ENCODE data around the gene ZDHHC5. TPM values are rescaled to one million over a fixed set of nuclear protein-coding genes. Genes with fewer than 3 reads are reported as not detected.

ZDHHC5 gene
- polyA plus RNA-seq, 2 of the 4 experiments (the other 2 are of a cell fraction): 44.1 to 63.8 TPM

- Histone ChIP-seq H3K9me3 (no peaks in the 10 kb centered on the region), H3K4me2 (peak overlapping the region; percentile 84), H3K4me1 (peaks cover 24% of the 10 kb centered on the region), H3K4me3 (peak overlapping the region; percentile 35), H3K27ac (peak overlapping the region in 1 of 2 experiments; percentile 71; a peak in 3 of 6 replicates)
- ChIA-PET POLR2A (interaction anchor here (0.5 kb wide), 1 partner anchor 53 kb away, joined by 3 read pairs; no protein-coding TSS in a partner anchor), CTCF (interaction anchor here (0.7 to 11.7 kb wide), 6 partner anchors 7 to 306 kb away, joined by 3 to 318 read pairs (median 6); partner anchors contain the start of gene UBE2L6)
- WGBS (ENCODE audit: missing lambda C conversion rate): 7% methylated on average over 23 of the region's 23 CpGs
- ATAC-seq: peak; percentile 14 to 40; a peak in 5 of 6 replicates
- FAIRE-seq: no peak
- peak; percentile 5; the same call in 1 of the 2 replicates for TF ChIP-seq POLR2A (IDR thresholded peaks at IDR 0.05; ENCODE audit: low read length)
- no peak for TF ChIP-seq RCOR1 (IDR thresholded peaks at IDR 0.05; ENCODE audit: low read depth, low read length)
- no peak for TF ChIP-seq HDAC2 (IDR thresholded peaks at IDR 0.05)
- no peak for TF ChIP-seq FOSB (CRISPR knock-in tag; IDR thresholded peaks at IDR 0.05)
- TF ChIP-seq TFCP2L1 (CRISPR knock-in tag; IDR thresholded peaks at IDR 0.05): 0 out of 2 replicates have a peak, but pooled peaks have one; percentile 29
- peak; percentile 67; the same call in 1 of the 2 replicates for TF ChIP-seq PBX3 (IDR thresholded peaks at IDR 0.05)
- 0 out of 2 replicates have a peak, but pooled peaks have one; percentile 19 for TF ChIP-seq GATA3 (IDR thresholded peaks at IDR 0.05; ENCODE audit: borderline replicate concordance)
- no peak for TF ChIP-seq EP300 (IDR thresholded peaks at IDR 0.05)
- no peak for DNase-seq (ENCODE audit: low read depth in 1 of 2, low spot score in 1 of 2)
These were observed 18.8 kb upstream of the ZDHHC5 start for GRCh38 chr11:57648801-57649735.

- no peak for FAIRE-seq
- POLR2A ChIA-PET: interaction anchor here (0.6 kb wide), 1 partner anchor 62 kb away, joined by 5 read pairs; the partner anchor contains the start of gene TMX2
- TF ChIP-seq TFCP2L1 (CRISPR knock-in tag; IDR thresholded peaks at IDR 0.05) (0 out of 2 replicates have a peak, but pooled peaks have one; percentile 51), NFE2L2 (conservative IDR thresholded peaks at IDR 0.05; ENCODE audit: low read length) (no peak), POLR2A (IDR thresholded peaks at IDR 0.05; ENCODE audit: low read length) (0 out of 2 replicates have a peak, but pooled peaks have one; percentile 12), JUN (IDR thresholded peaks at IDR 0.05) (peak in 1 of 2 experiments; percentile 27; a peak in 1 of 5 replicates), RNF2 (IDR thresholded peaks at IDR 0.05; ENCODE audit: borderline replicate concordance, low read depth) (no peak), POLR2AphosphoS2 (conservative IDR thresholded peaks at IDR 0.05; ENCODE audit: low read length) (peak; percentile 58; the same call in 1 of the 2 replicates), HOXA7 (CRISPR knock-in tag; IDR thresholded peaks at IDR 0.05) (0 out of 2 replicates have a peak, but pooled peaks have one; percentile 68), GATA3 (IDR thresholded peaks at IDR 0.05; ENCODE audit: borderline replicate concordance) (0 out of 2 replicates have a peak, but pooled peaks have one; percentile 1), TP53 (CRISPR knock-in tag; IDR thresholded peaks at IDR 0.05) (0 out of 2 replicates have a peak, but pooled peaks have one; percentile 71), KDM1A (IDR thresholded peaks at IDR 0.05; ENCODE audit: low read depth) (no peak), BHLHE40 (IDR thresholded peaks at IDR 0.05; ENCODE audit: low read depth, low read length) (no peak), NR3C1 (IDR thresholded peaks at IDR 0.05) (no peak), FOSL2 (IDR thresholded peaks at IDR 0.05) (peak; percentile 58; the same call in 1 of the 2 replicates), FOSL2 (CRISPR knock-in tag; IDR thresholded peaks at IDR 0.05) (no peak)
- TF ChIP-seq, protein P1, sequence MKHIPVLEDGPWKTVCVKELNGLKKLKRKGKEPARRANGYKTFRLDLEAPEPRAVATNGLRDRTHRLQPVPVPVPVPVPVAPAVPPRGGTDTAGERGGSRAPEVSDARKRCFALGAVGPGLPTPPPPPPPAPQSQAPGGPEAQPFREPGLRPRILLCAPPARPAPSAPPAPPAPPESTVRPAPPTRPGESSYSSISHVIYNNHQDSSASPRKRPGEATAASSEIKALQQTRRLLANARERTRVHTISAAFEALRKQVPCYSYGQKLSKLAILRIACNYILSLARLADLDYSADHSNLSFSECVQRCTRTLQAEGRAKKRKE (CRISPR knock-in tag; IDR thresholded peaks at IDR 0.05; ENCODE audit: low read depth): no peak
These were observed 17.8 kb upstream of the ZDHHC5 start, which contains the start of gene YPEL4 for GRCh38 chr11:57649826-57650738. YPEL4 (minus strand) TSS chr11:57649912; CDS start chr11:57647107, 2,805 bp downstream.

More at GRCh38 chr11:57649826-57650738, 17.8 kb upstream of the ZDHHC5 start, which contains the start of gene YPEL4:
- Histone ChIP-seq H3K4me1 (peaks cover 22% of the 10 kb centered on the region), H3K4me3 (peak within 1 kb of the TSS; percentile 35), H3K9me3 (no peaks in the 10 kb centered on the region), H3K27ac (peak within 1 kb of the TSS in 1 of 2 experiments; percentile 71; a peak in 3 of 6 replicates), H3K4me2 (peak within 1 kb of the TSS; percentile 84)
- DNase-seq (ENCODE audit: low read depth in 1 of 2, low spot score in 1 of 2): peak; percentile 57 to 79
- CTCF ChIA-PET: interaction anchor here (0.5 to 11.7 kb wide), 5 partner anchors 8 to 305 kb away, joined by 3 to 318 read pairs (median 4); partner anchors contain the start of gene UBE2L6
- peak; percentile 61 to 88 for ATAC-seq
- 32% methylated on average over 12 of the region's 15 CpGs for WGBS (ENCODE audit: missing lambda C conversion rate)
